DOHH2 (cell line): ENCODE data around the gene LZTR1.

ENCODE experiments used
- H3F3A ChIP-seq: fragments of 200-600 bp; sonication (generic), shearing (Covaris generic); 2 replicates; pipeline ENCODE4 v1.6.0; 2016; ENCODE audit warnings: antibody characterized with exemption, mild to moderate bottlenecking; ENCODE audit not compliant: control insufficient read depth, insufficient read depth
- H3K27ac ChIP-seq: fragments of 200-600 bp; sonication (generic); 2 replicates; pipeline ENCODE4 v1.5.1; 2014; ENCODE audit warnings: low read depth, mild to moderate bottlenecking, low read length, moderate library complexity
- H3K27me3 ChIP-seq: fragments of 200-600 bp; sonication (generic); 2 replicates; pipeline ENCODE4 v1.6.1; 2014; ENCODE audit warnings: mild to moderate bottlenecking, low read length, mixed read lengths; ENCODE audit not compliant: control insufficient read depth
- H3K36me3 ChIP-seq: fragments of 200-600 bp; sonication (generic); 2 replicates; pipeline ENCODE4 v1.6.1; 2014; ENCODE audit warnings: mild to moderate bottlenecking, low read length, moderate library complexity, mixed read lengths; ENCODE audit not compliant: control insufficient read depth
- H3K4me1 ChIP-seq: fragments of 200-600 bp; sonication (generic); 2 replicates; pipeline ENCODE4 v1.6.1; 2014; ENCODE audit warnings: mild to moderate bottlenecking, low read length, mixed read lengths; ENCODE audit not compliant: control insufficient read depth
- H3K4me2 ChIP-seq: fragments of 200-600 bp; sonication (generic); 2 replicates; pipeline ENCODE4 v1.6.0; 2014; ENCODE audit warnings: mild to moderate bottlenecking, low read length, moderate library complexity
- H3K4me3 ChIP-seq: fragments of 200-600 bp; sonication (generic); 2 replicates; pipeline ENCODE4 v1.5.1; 2014; ENCODE audit warnings: mild to moderate bottlenecking, low read length, mixed read lengths
- H3K79me2 ChIP-seq: fragments of 200-600 bp; sonication (generic); 2 replicates; pipeline ENCODE4 v1.6.1; 2014; ENCODE audit warnings: mild to moderate bottlenecking, low read length, mixed read lengths; ENCODE audit not compliant: control insufficient read depth
- H3K9me2 ChIP-seq: fragments of 200-600 bp; sonication (generic); replicated peaks from 2 replicates; pipeline ENCODE4 v1.6.1; 2014; ENCODE audit warnings: mild to moderate bottlenecking, low read length, mixed read lengths; ENCODE audit not compliant: control insufficient read depth
- H3K9me3 ChIP-seq: fragments of 200-600 bp; sonication (generic); 2 replicates; pipeline ENCODE4 v1.6.1; 2014; ENCODE audit warnings: antibody characterized with exemption, low read length, mixed read lengths; ENCODE audit not compliant: control insufficient read depth, insufficient read depth
- H4K20me1 ChIP-seq: fragments of 200-600 bp; sonication (generic); 2 replicates; pipeline ENCODE4 v1.6.0; 2014; ENCODE audit warnings: low read depth, mild to moderate bottlenecking, antibody characterized with exemption, low read length, moderate library complexity; ENCODE audit not compliant: control insufficient read depth, insufficient read depth
- CTCF ChIP-seq: fragments of 200-600 bp; sonication (generic); IDR thresholded peaks from one replicate; pipeline ENCODE4 v1.5.1; 2014; ENCODE audit warnings: antibody characterized with exemption, mild to moderate bottlenecking, low read depth, low read length; ENCODE audit not compliant: poor library complexity, severe bottlenecking
- EZH2phosphoT487 ChIP-seq: fragments of 200-600 bp; sonication (generic); IDR thresholded peaks from 2 replicates; pipeline ENCODE4 v1.6.1; 2017; ENCODE audit warnings: borderline replicate concordance, mild to moderate bottlenecking, antibody characterized with exemption, low read length, moderate library complexity, mixed read lengths

Gene LZTR1

GRCh38 chr22:21018314-21018713 is 36.2 kb downstream of the LZTR1 start:
- Histone ChIP-seq H3K27ac (no peak overlapping the region), H3K4me3 (no peak overlapping the region), H3K9me3 (no peaks in the 10 kb centered on the region), H3K4me2 (no peak overlapping the region), H3K36me3 (no peaks in the 10 kb centered on the region), H3F3A (no peaks in the 10 kb centered on the region), H4K20me1 (peaks cover 4% of the 10 kb centered on the region; the same call in 1 of the 2 replicates), H3K9me2 (no peaks in the 10 kb centered on the region), H3K27me3 (peaks cover 11% of the 10 kb centered on the region; the same call in 1 of the 2 replicates), H3K4me1 (peaks cover 19% of the 10 kb centered on the region), H3K79me2 (no peaks in the 10 kb centered on the region)
- TF ChIP-seq EZH2phosphoT487 = no peak
- no peak for TF ChIP-seq CTCF

GRCh38 chr22:21020802-21021429 is 38.8 kb downstream of the LZTR1 start:
- Histone ChIP-seq H3F3A (no peaks in the 10 kb centered on the region), H3K79me2 (no peaks in the 10 kb centered on the region), H3K36me3 (no peaks in the 10 kb centered on the region), H4K20me1 (peaks cover 4% of the 10 kb centered on the region; the same call in 1 of the 2 replicates), H3K27me3 (peaks cover 9% of the 10 kb centered on the region; the same call in 1 of the 2 replicates), H3K27ac (no peak overlapping the region), H3K9me2 (no peaks in the 10 kb centered on the region), H3K4me2 (no peak overlapping the region), H3K9me3 (no peaks in the 10 kb centered on the region), H3K4me1 (peaks cover 2% of the 10 kb centered on the region; the same call in 1 of the 2 replicates), H3K4me3 (no peak overlapping the region)
- peak; percentile 76 for TF ChIP-seq CTCF
- TF ChIP-seq EZH2phosphoT487 = no peak

GRCh38 chr22:21022507-21022906 is 40.4 kb downstream of the LZTR1 start:
- no peaks in the 10 kb centered on the region for H3K9me2 ChIP-seq
- no peaks in the 10 kb centered on the region for H3K79me2 ChIP-seq
- no peaks in the 10 kb centered on the region for H3F3A ChIP-seq
- no peak overlapping the region for H3K27ac ChIP-seq
- TF ChIP-seq EZH2phosphoT487 (no peak), CTCF (no peak)
- no peak overlapping the region for H3K4me3 ChIP-seq
- H3K27me3 ChIP-seq = no peaks in the 10 kb centered on the region
- no peaks in the 10 kb centered on the region for H3K36me3 ChIP-seq
- H3K9me3 ChIP-seq = no peaks in the 10 kb centered on the region
- peaks cover 4% of the 10 kb centered on the region; the same call in 1 of the 2 replicates for H4K20me1 ChIP-seq
- peaks cover 2% of the 10 kb centered on the region; the same call in 1 of the 2 replicates for H3K4me1 ChIP-seq
- H3K4me2 ChIP-seq = no peak overlapping the region
